DMS53 treated with DMSO at 0.1 percent for 48 hours (cell line): ENCODE results near the gene USP37.

Source experiments
- DNase-seq: peaks from one replicate; lab custom pipeline; 2025; ENCODE audit not compliant: unreplicated experiment; lab: John Stamatoyannopoulos, UW

Gene USP37

GRCh38 chr2:218432676-218433365 lies 135.3 kb downstream of the USP37 start:
- DNase-seq = no peak

GRCh38 chr2:218431878-218432277 lies 136.3 kb downstream of the USP37 start:
- DNase-seq = no peak

- no peak for DNase-seq
These were observed 137.4 kb downstream of the USP37 start for GRCh38 chr2:218430721-218431120.

GRCh38 chr2:218429911-218430692 lies 138.0 kb downstream of the USP37 start:
- no peak for DNase-seq

- DNase-seq = no peak
These were observed 139.1 kb downstream of the USP37 start for GRCh38 chr2:218428846-218429558.

GRCh38 chr2:218427741-218428140 lies 140.4 kb downstream of the USP37 start:
- DNase-seq = no peak

- no peak for DNase-seq
These were observed 142.6 kb downstream of the USP37 start for GRCh38 chr2:218425531-218425930.

- no peak for DNase-seq
These were observed 144.6 kb downstream of the USP37 start for GRCh38 chr2:218423584-218423983.

GRCh38 chr2:218422403-218423086 lies 145.6 kb downstream of the USP37 start:
- DNase-seq = no peak

- DNase-seq = no peak
These were observed 147.1 kb downstream of the USP37 start for GRCh38 chr2:218421027-218421426.

GRCh38 chr2:218419630-218420216 lies 148.4 kb downstream of the USP37 start:
- no peak for DNase-seq

- peak; percentile 86 for DNase-seq
These were observed 149.3 kb downstream of the USP37 start, which contains the start of gene VIL1 for GRCh38 chr2:218418717-218419458. Gene VIL1, plus strand, starts transcription at chr2:218419123. Its CDS starts 4,656 bp downstream, at chr2:218423779.

- no peak for DNase-seq
These were observed 149.8 kb downstream of the USP37 start for GRCh38 chr2:218418321-218418716.

- no peak for DNase-seq
These were observed 160.4 kb downstream of the USP37 start for GRCh38 chr2:218407717-218408116.

- peak; percentile 30 for DNase-seq
These were observed 161.1 kb downstream of the USP37 start for GRCh38 chr2:218406949-218407618.

- DNase-seq = peak; percentile 86
These were observed 161.8 kb downstream of the USP37 start for GRCh38 chr2:218406209-218406948.

GRCh38 chr2:218405746-218406208 lies 162.4 kb downstream of the USP37 start:
- no peak for DNase-seq

- DNase-seq = no peak
These were observed 162.9 kb downstream of the USP37 start for GRCh38 chr2:218405086-218405745.
